Measurements from ENCODE around the gene PPP1R9B.

PPP1R9B gene

GRCh38 chr17:50139950-50140885 lies 10.3 kb downstream of the PPP1R9B start:
- no peak for DNase-seq (ENCODE audit: low read depth)

DNA sequence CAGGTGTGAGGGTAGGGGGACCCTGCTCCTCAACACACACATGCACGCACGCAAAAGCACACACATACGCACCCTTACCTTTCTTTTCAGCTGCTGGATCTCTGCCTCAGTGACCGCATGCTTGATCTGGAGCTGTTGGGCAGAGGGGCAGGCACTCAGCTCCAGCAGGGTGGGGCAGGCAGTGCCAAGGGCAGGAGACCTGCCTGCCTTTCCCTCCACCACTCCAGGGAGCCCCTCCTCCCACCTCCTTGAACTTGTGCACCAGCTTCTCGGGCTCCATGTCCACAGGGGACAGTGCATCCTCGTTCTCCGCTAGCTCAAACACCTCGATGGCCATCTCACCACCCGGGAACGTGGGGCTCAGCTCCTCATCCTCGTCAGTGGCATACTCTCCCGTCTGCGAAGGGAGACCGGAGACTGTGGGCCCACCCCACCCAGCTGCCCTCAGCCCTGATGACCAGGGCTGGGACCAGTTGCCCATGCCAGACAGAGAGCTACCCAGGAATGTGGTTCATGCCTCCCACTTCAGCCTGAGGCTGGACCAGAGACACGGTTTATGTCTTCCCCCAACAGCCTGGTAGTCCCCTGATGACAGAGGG lies 11.2 kb downstream of the PPP1R9B start:
- no peak for DNase-seq (ENCODE audit: low read depth)

DNA sequence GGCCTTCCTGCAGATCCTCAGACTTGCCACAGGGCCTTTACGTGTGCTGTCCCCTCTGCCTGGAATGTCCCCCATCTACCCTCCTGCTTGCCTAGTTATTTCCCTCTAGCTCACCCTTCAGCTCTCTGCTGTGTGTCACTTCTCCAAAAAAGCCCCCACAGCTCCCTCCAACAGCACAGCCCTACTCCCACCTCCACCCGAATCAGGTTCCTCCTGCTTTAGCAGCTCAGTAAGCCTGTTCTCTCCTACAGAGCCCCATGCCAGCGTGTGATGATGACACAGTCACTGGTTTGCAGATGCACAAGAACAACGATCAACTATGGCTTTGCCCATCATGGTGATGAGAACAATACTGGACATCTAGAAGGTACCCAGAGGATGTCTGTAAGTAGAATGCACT lies 13.4 kb downstream of the PPP1R9B start:
- DNase-seq (ENCODE audit: low read depth), result no peak

- no peak for DNase-seq (ENCODE audit: low read depth)
These were observed 14.3 kb downstream of the PPP1R9B start for GRCh38 chr17:50136096-50136687.

DNA sequence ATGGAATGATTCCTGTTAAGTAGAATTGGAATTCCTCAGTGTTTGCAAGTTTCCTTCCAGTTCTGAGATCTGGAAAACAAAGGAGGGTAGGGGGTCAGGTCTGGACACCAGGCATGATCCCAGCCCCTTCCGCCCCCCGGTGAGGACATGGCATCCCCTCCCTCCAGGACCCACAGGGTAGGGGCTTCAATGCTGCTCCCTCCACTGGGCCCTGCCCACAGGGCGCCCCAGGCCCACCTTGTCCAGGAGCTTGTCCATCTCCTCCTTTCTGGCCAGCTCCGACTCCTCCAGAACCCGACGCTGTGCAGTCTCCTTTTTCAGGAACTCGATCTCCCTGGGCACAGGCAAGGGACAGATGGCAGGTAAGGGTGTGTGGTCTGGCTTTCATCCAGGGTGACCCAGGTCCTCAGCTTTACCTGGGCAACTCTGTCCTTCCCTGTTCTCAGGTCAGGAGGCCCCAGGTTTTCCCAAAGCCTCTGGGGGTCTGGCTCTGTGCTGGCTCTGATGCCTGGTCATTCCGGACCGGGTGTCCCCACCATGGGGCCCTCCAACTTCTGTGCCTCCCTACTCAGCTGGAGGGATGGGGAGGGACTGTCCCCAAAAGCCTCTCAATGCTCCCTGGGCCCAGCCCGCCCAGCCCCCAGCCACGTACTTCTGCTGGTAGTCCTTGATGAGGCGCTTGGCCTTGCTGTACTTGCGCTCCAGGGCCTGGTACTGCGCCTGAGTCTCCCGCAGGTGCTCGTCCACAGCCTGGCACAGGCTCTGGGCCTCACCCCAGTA lies 15.0 kb downstream of the PPP1R9B start:
- no peak for DNase-seq (ENCODE audit: low read depth)

DNA sequence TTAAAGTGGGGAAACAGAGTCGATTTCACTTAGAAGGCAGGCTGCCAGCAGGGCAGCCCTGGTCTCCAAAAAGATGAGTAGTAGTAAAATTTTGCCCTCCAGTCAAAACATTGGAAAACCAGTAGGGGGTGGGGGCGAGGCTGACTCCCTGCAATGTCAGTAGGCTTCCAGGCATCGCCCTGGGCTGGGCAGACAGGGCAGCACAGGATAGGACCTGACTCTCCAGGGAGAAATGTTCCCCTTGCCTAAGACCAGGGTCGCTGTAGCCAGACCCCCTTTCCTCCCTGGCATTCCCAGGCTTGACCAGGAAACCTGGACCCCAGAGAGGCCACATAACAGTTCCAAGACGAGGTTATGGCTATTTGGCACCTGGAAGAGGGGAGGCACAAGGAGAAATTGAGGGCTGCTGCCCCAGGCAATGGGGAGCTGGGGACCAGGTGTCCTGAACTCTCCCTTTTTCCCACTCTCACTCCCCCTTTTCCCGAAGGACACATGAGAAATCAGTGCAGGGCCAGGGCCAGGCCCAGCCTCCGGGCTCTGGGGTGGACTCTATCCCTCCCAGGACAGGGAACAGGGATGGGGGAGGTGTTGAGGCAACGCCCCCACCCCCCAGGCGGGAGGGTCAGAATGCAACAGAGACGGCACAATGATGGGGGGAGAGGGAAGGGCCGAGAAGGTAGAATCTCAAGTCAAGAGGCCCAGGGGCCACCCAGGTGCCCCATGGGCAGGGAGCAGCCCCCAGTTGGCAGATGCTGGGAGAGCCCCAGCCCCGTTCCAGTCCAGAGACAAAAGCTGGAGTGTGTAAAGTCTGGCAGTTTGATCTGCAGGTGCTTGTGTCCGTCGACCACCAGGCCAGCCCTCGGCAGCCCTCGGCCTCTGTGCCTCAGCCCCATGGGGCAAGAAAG lies 16.0 kb downstream of the PPP1R9B start:
- DNase-seq (ENCODE audit: low read depth), result no peak

GRCh38 chr17:50133769-50134099 lies 16.7 kb downstream of the PPP1R9B start:
- no peak for DNase-seq (ENCODE audit: low read depth)

DNA sequence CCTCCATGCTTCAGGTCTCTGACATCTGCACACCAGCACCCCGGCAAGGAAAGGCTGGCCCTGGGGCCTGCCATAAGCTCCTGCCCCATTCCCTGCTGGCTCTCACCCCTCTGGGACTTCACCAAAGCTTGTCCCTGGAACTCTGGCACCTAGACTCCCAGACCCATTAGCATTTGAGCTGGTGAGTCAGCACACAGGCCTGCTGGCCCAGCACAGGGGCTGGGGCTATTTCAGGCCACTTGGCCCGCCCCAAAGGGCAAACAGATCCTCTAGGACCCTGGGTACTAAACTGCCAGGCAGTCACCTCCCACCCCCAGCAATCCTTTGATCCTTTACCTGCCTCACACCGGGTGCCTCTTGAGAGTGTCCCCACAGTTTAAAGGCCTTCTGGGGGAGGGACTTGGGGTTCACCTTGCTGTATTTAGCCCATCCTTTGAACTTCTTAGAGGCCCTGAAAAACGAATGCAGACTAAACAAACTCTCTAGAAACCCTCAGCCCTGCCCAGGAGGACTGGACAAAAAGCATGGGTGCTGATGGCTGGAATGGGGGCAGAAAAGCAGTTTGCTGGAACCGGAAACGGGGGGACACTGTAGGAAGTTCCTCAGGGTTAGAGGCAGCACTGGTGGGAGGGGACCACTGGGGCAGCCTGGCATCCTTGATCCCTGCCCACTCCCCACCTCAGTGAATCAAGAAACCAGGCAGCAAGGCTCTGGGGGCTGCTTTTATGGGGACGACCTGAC lies 17.3 kb downstream of the PPP1R9B start:
- DNase-seq (ENCODE audit: low read depth), result no peak

DNA sequence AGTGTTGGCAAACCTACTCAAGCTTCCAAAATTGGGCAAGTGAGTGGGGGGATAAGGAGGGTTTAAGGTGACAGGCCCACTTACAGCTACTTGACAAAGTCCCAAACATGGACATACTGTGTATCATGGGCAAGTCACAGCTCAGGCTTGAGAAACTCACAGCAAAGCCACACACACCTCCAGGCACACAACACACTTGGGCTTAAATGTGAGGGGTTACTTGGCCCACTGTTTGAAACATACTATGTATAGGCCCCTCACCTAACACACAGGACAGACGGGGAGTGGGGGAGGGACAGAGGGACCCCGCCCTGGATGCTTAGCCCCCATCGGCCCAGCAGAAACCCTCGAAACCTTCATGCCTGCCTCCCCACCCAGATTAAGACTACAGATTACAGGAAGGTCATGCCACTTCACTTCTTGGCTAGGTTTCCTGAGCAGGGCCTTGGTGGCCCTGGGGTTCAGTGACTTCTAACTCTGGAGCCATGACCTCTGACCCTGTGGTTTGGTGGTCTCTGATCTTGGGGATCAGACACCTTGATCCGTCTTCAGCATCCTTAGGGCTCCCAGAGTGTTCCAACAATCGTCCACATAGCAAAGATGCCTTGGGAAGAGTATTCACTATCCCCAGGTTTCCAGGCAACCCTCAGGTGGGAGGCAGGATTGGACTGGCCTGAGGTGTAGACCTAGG lies 18.2 kb downstream of the PPP1R9B start:
- DNase-seq (ENCODE audit: low read depth), result no peak

DNA sequence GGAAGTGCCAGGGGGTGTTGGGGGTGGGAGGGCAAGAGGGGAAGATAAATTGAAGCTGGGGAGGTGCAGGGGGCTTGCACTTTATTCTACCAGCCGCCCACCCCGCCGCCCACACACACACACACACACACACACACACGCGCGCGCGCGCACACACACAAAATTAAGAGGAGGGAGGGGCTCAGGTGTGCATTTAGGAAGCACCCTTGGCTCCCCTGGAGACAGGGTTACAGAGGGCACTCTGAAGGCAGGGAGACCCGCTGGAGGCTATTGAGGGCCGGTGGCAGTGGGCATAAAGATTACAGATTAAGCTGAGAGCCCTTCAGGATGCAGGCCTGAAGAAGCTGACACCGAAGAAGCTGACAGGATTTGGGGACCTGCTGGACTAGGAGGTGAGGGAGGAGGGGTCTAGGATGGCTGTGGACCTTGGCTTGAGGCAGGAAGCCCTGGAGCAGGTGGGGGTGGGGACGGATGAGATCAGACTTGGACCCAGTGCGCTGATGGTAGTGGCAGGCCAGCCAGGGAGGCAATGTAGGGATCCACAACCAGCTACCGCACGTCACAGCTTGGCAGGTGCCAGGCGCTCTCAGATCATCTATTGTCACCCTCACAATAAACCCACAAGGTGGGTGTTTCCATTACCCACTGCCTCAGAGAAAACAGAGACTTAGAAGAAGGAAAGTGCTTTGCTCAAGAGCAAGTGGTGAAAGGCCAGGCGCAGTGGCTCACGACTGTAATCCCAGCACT lies 19.7 kb downstream of the PPP1R9B start:
- DNase-seq (ENCODE audit: low read depth), result no peak

- no peak for DNase-seq (ENCODE audit: low read depth)
These were observed 20.5 kb downstream of the PPP1R9B start, which contains the start of gene SAMD14 for GRCh38 chr17:50129728-50130558. Gene SAMD14 (minus strand): TSS chr17:50130160. CDS start chr17:50124959, 5,201 bp downstream.

- no peak for DNase-seq (ENCODE audit: low read depth)
These were observed 21.1 kb downstream of the PPP1R9B start for GRCh38 chr17:50129353-50129727.

DNA sequence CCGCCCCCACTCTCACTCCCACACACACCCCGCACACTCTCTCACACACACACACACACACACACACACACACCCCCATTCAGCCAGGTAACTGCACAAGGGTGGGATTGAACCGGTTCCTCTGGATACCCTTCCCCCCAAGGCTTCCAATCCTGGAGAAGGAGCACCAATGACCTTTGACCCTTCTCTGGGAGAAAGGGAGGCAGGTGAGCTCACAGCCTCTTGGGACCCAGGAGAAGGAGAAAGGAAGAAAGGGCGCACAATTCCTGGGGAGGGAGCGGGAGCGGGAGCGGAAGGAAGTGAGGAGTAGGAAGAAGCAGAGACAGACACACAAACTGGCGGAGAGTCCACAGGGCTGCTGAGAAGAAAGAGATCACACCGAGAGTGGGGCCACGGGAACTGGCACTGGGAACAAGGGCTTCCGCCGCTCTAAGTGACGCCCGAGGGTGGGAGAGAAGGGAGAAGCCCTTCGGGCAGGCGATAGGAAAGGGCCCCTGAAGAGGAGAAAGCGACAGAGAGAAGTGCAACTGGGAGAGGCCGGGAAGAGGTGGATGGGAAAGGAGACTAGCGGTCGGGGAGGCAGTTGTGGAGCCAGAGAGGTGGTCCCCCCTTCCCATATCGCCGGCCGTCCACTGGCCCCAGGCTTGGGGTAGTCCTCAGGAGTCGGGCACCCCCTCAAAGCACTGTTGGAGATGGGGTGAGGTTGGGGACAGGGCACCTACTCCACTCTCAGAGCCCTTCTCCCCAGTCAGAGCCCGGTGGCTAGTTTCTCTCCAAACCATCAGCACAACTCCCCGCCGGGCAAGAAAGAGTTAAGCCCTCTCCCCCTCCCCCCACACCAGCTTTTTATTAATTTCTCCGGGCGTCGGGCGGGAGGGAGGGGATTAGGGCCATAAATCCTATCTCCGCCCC lies 21.8 kb downstream of the PPP1R9B start:
- no peak for DNase-seq (ENCODE audit: low read depth)

- DNase-seq (ENCODE audit: low read depth), result no peak
These were observed 22.6 kb downstream of the PPP1R9B start for GRCh38 chr17:50127697-50128361.

- no peak for DNase-seq (ENCODE audit: low read depth)
These were observed 25.0 kb downstream of the PPP1R9B start for GRCh38 chr17:50125420-50125997.

- DNase-seq (ENCODE audit: low read depth), result no peak
These were observed 26.7 kb downstream of the PPP1R9B start for GRCh38 chr17:50123649-50124349.

Measured in GM04503 (cell line).